Chondrocyte (in vitro differentiated cells): ENCODE data around the gene TUBA1C. TPM values are rescaled to one million over a fixed set of nuclear protein-coding genes. Genes with fewer than 3 reads are reported as not detected.
"Not testable (repeated sequence)": the region's sequence is repeated elsewhere in the genome, so short reads cannot be mapped to it uniquely, and the experiment has no call there.

Source experiments
- DNase-seq: peaks from one replicate; pipeline ENCODE4 v3.0.0; 2021; ENCODE audit warnings: mixed read lengths, low spot score
- H3K27ac Mint-ChIP-seq: one replicate; pipeline ENCODE4 v1.8.0; 2021; ENCODE audit warnings: mild to moderate bottlenecking, moderate library complexity, mixed read lengths; ENCODE audit not compliant: unreplicated experiment
- H3K27me3 Mint-ChIP-seq: 2 replicates; pipeline ENCODE4 v1.8.0; 2021; ENCODE audit warnings: low read depth, mixed read lengths
- H3K36me3 Mint-ChIP-seq: 2 replicates; pipeline ENCODE4 v1.8.0; 2021; ENCODE audit warnings: low read depth, mixed read lengths
- H3K4me1 Mint-ChIP-seq: 2 replicates; pipeline ENCODE4 v1.8.0; 2021; ENCODE audit warnings: low read depth, mild to moderate bottlenecking, mixed read lengths
- H3K4me3 Mint-ChIP-seq: one replicate; pipeline ENCODE4 v1.8.0; 2021; ENCODE audit warnings: mild to moderate bottlenecking, moderate library complexity, mixed read lengths; ENCODE audit not compliant: unreplicated experiment
- H3K9me3 Mint-ChIP-seq: 2 replicates; pipeline ENCODE4 v1.8.0; 2021; ENCODE audit warnings: low read depth, mixed read lengths
- CTCF ChIP-seq: fragments of 200-600 bp; sonication (generic); IDR thresholded peaks from 2 replicates; pipeline ENCODE4 v1.5.0; 2021; ENCODE audit warnings: antibody characterized with exemption, mild to moderate bottlenecking, moderate library complexity
- total RNA-seq: library from RNA; stranded (reverse); gene quantifications from 3 replicates; pipeline ENCODE4 v1.2.1, GENCODE V29; 2021

TUBA1C gene
- total RNA-seq, 1 donor from 2014 or later = 171 TPM

- DNase-seq = peak; percentile 34
- Mint-ChIP-seq H3K36me3 (no peaks in the 10 kb centered on the region), H3K4me1 (peaks cover 34% of the 10 kb centered on the region), H3K4me3 (no peak overlapping the region), H3K27ac (peak overlapping the region; percentile 93), H3K27me3 (no peaks in the 10 kb centered on the region), H3K9me3 (no peaks in the 10 kb centered on the region)
- TF ChIP-seq CTCF = no peak
Measured at GRCh38 chr12:49260571-49261363, 4.1 kb upstream of the TUBA1C start.

- Mint-ChIP-seq H3K9me3 (no peaks in the 10 kb centered on the region), H3K4me3 (no peak overlapping the region), H3K4me1 (peaks cover 40% of the 10 kb centered on the region), H3K27ac (no peak overlapping the region), H3K36me3 (no peaks in the 10 kb centered on the region), H3K27me3 (no peaks in the 10 kb centered on the region)
- DNase-seq = no peak
- no peak for TF ChIP-seq CTCF
Measured at GRCh38 chr12:49261721-49262120, 3.2 kb upstream of the TUBA1C start.

GRCh38 chr12:49263400-49263763, 1.5 kb upstream of the TUBA1C start:
- DNase-seq = peak; percentile 13
- H3K36me3 Mint-ChIP-seq = peaks cover 3% of the 10 kb centered on the region
- H3K9me3 Mint-ChIP-seq = no peaks in the 10 kb centered on the region
- H3K27ac Mint-ChIP-seq = no peak overlapping the region
- H3K4me3 Mint-ChIP-seq = peak overlapping the region; percentile 74
- H3K4me1 Mint-ChIP-seq = peaks cover 57% of the 10 kb centered on the region
- TF ChIP-seq CTCF = no peak
- no peaks in the 10 kb centered on the region for H3K27me3 Mint-ChIP-seq

- H3K4me1 Mint-ChIP-seq = peaks cover 65% of the 10 kb centered on the region
- H3K27me3 Mint-ChIP-seq = no peaks in the 10 kb centered on the region
- peaks cover 7% of the 10 kb centered on the region for H3K36me3 Mint-ChIP-seq
- no peaks in the 10 kb centered on the region for H3K9me3 Mint-ChIP-seq
- peak; percentile 91 for DNase-seq
- H3K27ac Mint-ChIP-seq = peak overlapping the region; percentile 98
- no peak for TF ChIP-seq CTCF
- H3K4me3 Mint-ChIP-seq = peak overlapping the region; percentile 96
Measured at GRCh38 chr12:49264466-49264872, 413 bp upstream of the TUBA1C start.

- not testable (repeated sequence) for DNase-seq
- peaks cover 25% of the 10 kb centered on the region for H3K36me3 Mint-ChIP-seq
Measured at GRCh38 chr12:49269191-49269590, 4.3 kb downstream of the TUBA1C start.

More at GRCh38 chr12:49269191-49269590, 4.3 kb downstream of the TUBA1C start:
- Mint-ChIP-seq H3K4me3 (peak overlapping the region; percentile 96), H3K4me1 (peaks cover 42% of the 10 kb centered on the region), H3K27ac (peak overlapping the region; percentile 98)
- not testable (repeated sequence) for H3K9me3 Mint-ChIP-seq, H3K27me3 Mint-ChIP-seq
